Testis (tissue), 3 donors: Measurements from ENCODE around the gene RASGRF2. TPM values are rescaled to one million over a fixed set of nuclear protein-coding genes. Genes with fewer than 3 reads are reported as not detected.

Experiments
- DNase-seq: peaks from one replicate; pipeline ENCODE4 v3.0.0-alpha.2; 2019
- H3K27ac ChIP-seq, 2 donors: fragments of 200-600 bp; sonication (generic); one replicate each; pipeline ENCODE4 v1.5.1; 2019
- H3K27me3 ChIP-seq: fragments of 200-600 bp; sonication (generic); one replicate; pipeline ENCODE4 v1.5.1; 2019
- H3K36me3 ChIP-seq: fragments of 200-600 bp; sonication (generic); one replicate; pipeline ENCODE4 v1.5.1; 2017; ENCODE audit warnings: low read depth; ENCODE audit errors: missing control alignments
- H3K4me1 ChIP-seq: fragments of 200-600 bp; sonication (generic); one replicate; pipeline ENCODE4 v1.5.1; 2019
- H3K4me3 ChIP-seq, 2 donors: fragments of 200-600 bp; sonication (generic); one replicate each; pipeline ENCODE4 v1.5.1; 2017 to 2019
- H3K9me3 ChIP-seq: fragments of 200-600 bp; sonication (generic); one replicate; pipeline ENCODE4 v1.5.1; 2017
- CTCF ChIP-seq, 3 experiments: fragments of 450-650 bp in 2 of 3; fragments of 200-600 bp in 1 of 3; sonication (generic) in 1 of 3; IDR thresholded peaks; one replicate each; pipeline ENCODE4 v1.5.1; 2016 to 2019; ENCODE audit warnings: antibody characterized with exemption in 3 of 3, mild to moderate bottlenecking in 2 of 3, moderate library complexity in 1 of 3
- POLR2A ChIP-seq: fragments of 450-650 bp; IDR thresholded peaks from one replicate; pipeline ENCODE4 v1.6.1; 2017; ENCODE audit warnings: antibody characterized with exemption, mild to moderate bottlenecking, moderate library complexity
- WGBS, 2 donors: methylation state at CpG; one replicate each; pipeline ENCODE4 v1.1.5; 2018; 5-methylcytosine and 5-hydroxymethylcytosine counted together
- intact Hi-C: fragments of 100-400 bp; cut with DNase I; formaldehyde crosslinking; loops from one replicate; pipeline ENCODE4 v1.15.1; 2023; ENCODE audit warnings: low total_unique reads
- polyA plus RNA-seq: library from polyadenylated mRNA; stranded (reverse); fragments of 350-450 nt; fragmentation: Illumina TruSeq; extraction: RNeasy Lipid Tissue Mini Kit (QIAGEN cat#74804); gene quantifications from one replicate; pipeline ENCODE4 v1.2.3, GENCODE V29; 2014; ENCODE audit warnings: low read depth, low replicate concordance; ENCODE audit not compliant: insufficient read depth
- total RNA-seq, 2 donors: library from RNA; depleted of rRNA; stranded (reverse); fragments of >200 nt; gene quantifications; one replicate each; pipeline ENCODE4 v1.2.3, GENCODE V29; 2016

RASGRF2 gene
- total and polyA plus RNA-seq, 3 donors from 2014 or later, result 6.2 to 11.3 (median 7.8) TPM

- TF ChIP-seq CTCF (IDR thresholded peaks at IDR 0.05) (no peak), POLR2A (no peak)
- Histone ChIP-seq H3K27ac (no peak overlapping the region), H3K9me3 (no peaks in the 10 kb centered on the region), H3K27me3 (no peaks in the 10 kb centered on the region), H3K4me3 (no peak overlapping the region), H3K36me3 (no peaks in the 10 kb centered on the region), H3K4me1 (no peaks in the 10 kb centered on the region)
- intact Hi-C loops, result no loop called here
- 75 to 78% methylated on average over 7 of the region's 7 CpGs for WGBS, 2 donors
- DNase-seq, result no peak
Observed at GRCh38 chr5:81125959-81126358, 165.8 kb downstream of the RASGRF2 start.

GRCh38 chr5:81128416-81128815, 168.3 kb downstream of the RASGRF2 start:
- no peak for DNase-seq
- Histone ChIP-seq H3K4me1 (no peaks in the 10 kb centered on the region), H3K36me3 (no peaks in the 10 kb centered on the region), H3K4me3 (no peak overlapping the region), H3K27me3 (no peaks in the 10 kb centered on the region), H3K9me3 (no peaks in the 10 kb centered on the region), H3K27ac (no peak overlapping the region)
- 78 to 79% methylated on average over 7 of the region's 7 CpGs for WGBS, 2 donors
- TF ChIP-seq POLR2A (no peak), CTCF (IDR thresholded peaks at IDR 0.05) (no peak)
- intact Hi-C loops, result no loop called here

- no peak overlapping the region for H3K4me3 ChIP-seq
- intact Hi-C loops, result no loop called here
- no peak for DNase-seq
- no peaks in the 10 kb centered on the region for H3K4me1 ChIP-seq
- WGBS, 2 donors, result 69 to 85% methylated on average over 1 of the region's 1 CpG
- H3K36me3 ChIP-seq, result no peaks in the 10 kb centered on the region
- no peaks in the 10 kb centered on the region for H3K9me3 ChIP-seq
- H3K27me3 ChIP-seq, result no peaks in the 10 kb centered on the region
- no peak overlapping the region for H3K27ac ChIP-seq
- TF ChIP-seq POLR2A (no peak), CTCF (IDR thresholded peaks at IDR 0.05) (no peak)
Observed at GRCh38 chr5:81132381-81132780, 172.2 kb downstream of the RASGRF2 start.

GRCh38 chr5:81134066-81134465, 173.9 kb downstream of the RASGRF2 start:
- Histone ChIP-seq H3K27ac (no peak overlapping the region), H3K4me1 (no peaks in the 10 kb centered on the region), H3K36me3 (no peaks in the 10 kb centered on the region), H3K27me3 (no peaks in the 10 kb centered on the region), H3K9me3 (no peaks in the 10 kb centered on the region), H3K4me3 (no peak overlapping the region)
- 67 to 70% methylated on average over 2 of the region's 2 CpGs for WGBS, 2 donors
- DNase-seq, result no peak
- no peak for TF ChIP-seq CTCF (IDR thresholded peaks at IDR 0.05)
- no peak for TF ChIP-seq POLR2A
- intact Hi-C loops, result no loop called here

- no peaks in the 10 kb centered on the region for H3K4me1 ChIP-seq
- intact Hi-C loops, result no loop called here
- no peak overlapping the region for H3K27ac ChIP-seq
- no peak for DNase-seq
- no peaks in the 10 kb centered on the region for H3K36me3 ChIP-seq
- H3K9me3 ChIP-seq, result no peaks in the 10 kb centered on the region
- TF ChIP-seq CTCF (IDR thresholded peaks at IDR 0.05) (no peak), POLR2A (no peak)
- H3K4me3 ChIP-seq, result no peak overlapping the region
- H3K27me3 ChIP-seq, result no peaks in the 10 kb centered on the region
Observed at GRCh38 chr5:81134566-81134965, 174.4 kb downstream of the RASGRF2 start.
